ENCODE measurements around the gene ACTN2. TPM values are rescaled to one million over a fixed set of nuclear protein-coding genes. Genes with fewer than 3 reads are reported as not detected.

ACTN2 gene
- total RNA-seq, 4 donors from 2014 or later, result 0.16 to 0.55 TPM; not detected in 2

DNA sequence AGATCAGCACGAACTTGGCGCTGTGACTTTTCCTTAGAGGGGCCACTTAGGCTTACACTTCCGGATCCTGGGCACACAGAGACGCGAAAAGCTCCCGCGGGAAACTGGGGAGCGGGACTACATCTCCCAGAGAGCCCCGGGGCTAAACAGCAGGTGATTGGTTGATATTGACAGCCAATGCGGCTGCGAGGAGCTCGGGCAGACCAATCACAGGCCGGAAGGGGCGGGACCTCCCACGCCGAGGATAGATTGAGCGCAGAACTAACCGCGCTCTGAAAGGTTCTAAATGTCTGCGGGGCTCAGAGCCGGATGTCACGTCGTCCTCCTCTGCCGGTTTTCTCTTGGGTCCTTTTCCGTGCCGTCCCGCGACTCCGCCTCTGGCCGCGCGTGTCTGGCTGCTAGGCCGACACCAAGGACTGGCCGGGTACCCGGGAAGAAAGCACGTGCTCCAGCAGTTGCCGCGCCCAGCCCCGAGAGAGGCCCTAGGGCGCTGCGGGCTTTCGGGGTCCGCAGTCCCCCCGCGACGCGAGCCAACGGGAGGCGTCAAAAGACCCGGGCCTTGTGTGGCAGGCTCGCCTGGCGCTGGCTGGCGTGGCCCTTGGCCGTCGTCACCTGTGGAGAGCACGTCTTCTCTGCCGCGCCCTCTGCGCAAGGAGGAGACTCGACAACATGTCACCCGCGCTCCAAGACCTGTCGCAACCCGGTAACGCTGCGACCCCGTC lies 108.9 kb downstream of the ACTN2 start, which contains the start of gene MTR:
MTR (plus strand) TSS at position 258 of the 722 bp plus-strand sequence; CDS start at position 670, 412 bp downstream.
- peak; percentile 98 for DNase-seq
- Histone ChIP-seq H3K36me3 (no peaks in the 10 kb centered on the region), H3K27me3 (no peaks in the 10 kb centered on the region), H3K4me1 (peaks cover 6 to 24% (median 22%) of the 10 kb centered on the region in 4 donors), H3K9me3 (no peaks in the 10 kb centered on the region), H3K27ac (peak within 1 kb of the TSS; percentile 85 to 94 (median 90)), H3K4me3 (peak within 1 kb of the TSS; percentile 60 to 86 (median 66))
- no peak for TF ChIP-seq CTCF (IDR thresholded peaks at IDR 0.05)
- no peak for TF ChIP-seq EP300 (IDR thresholded peaks at IDR 0.05; ENCODE audit: low read depth)
- TF ChIP-seq POLR2A (IDR thresholded peaks at IDR 0.05), result peak; percentile 89
- TF ChIP-seq POLR2AphosphoS5 (IDR thresholded peaks at IDR 0.05), result peak; percentile 94 to 95 (median 95)
- 1% methylated on average over 62 of the region's 67 CpGs; no CpG with 5 or more reads in 1 of the 2 donors for WGBS, 2 donors (ENCODE audit: low coverage in 1 of 2)
- in situ Hi-C loops (cut with MboI; ENCODE audit: low pct_ligation_motif_present in 1 of 4, low pct_unique_long_range_greater_than_20kb in 1 of 4, low sequenced_read_pairs in 3 of 4) (loop anchor here in 1 of 4 donors (10.0 kb wide), 1 partner anchor 190 kb away; the partner anchor contains the start of gene HEATR1), intact Hi-C loops (cut with DNase I; ENCODE audit: low total_unique reads) (no loop called here)

DNA sequence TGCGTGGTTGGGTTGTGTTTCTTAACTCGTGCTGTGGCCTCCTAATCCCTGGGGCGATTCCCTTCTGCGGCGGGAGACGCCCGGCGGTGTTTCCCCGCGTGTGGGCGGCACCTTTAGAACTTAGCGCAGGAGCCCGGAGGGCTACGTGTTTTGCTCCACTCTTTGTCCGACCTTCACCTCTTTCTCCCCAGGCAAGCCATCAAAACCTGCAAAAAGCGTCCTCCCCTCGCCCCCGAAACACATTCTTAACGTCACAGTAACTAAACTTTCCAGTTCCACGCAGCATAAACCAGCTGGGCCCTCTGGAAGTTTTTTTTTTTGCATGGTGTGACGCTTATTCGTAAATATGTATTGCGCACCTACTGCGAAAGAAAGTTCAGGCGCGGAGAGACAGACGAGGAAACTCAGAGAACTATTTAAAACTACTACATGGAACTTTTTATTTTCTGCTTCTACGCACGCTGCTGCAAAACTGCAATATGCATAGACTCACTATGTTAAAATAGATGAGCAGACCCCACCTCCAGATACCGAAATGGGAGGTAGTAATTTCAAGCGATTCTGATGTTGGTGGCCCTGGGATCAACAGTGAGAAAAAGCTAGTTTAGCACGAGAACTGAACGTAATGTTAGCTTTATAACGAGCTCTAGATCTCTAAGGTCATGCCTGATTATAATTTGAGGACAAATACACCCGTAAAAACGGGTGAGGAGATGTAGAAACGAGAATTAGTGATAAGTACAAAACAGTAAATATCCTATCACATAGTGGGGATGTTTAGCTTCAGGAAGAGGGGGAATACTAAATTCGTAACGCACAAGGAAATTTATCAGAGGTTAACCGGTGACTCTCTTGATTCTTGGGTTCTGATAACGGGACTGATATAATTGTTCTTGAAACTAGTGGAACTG lies 109.7 kb downstream of the ACTN2 start:
- Histone ChIP-seq H3K27me3 (no peaks in the 10 kb centered on the region), H3K36me3 (no peaks in the 10 kb centered on the region), H3K27ac (peak overlapping the region; percentile 85 to 94 (median 90)), H3K4me1 (peaks cover 6 to 28% (median 22%) of the 10 kb centered on the region in 4 donors), H3K9me3 (no peaks in the 10 kb centered on the region), H3K4me3 (peak overlapping the region; percentile 60 to 86 (median 66))
- intact Hi-C loops (cut with DNase I; ENCODE audit: low total_unique reads), result no loop called here
- TF ChIP-seq EP300 (IDR thresholded peaks at IDR 0.05; ENCODE audit: low read depth) (no peak), CTCF (IDR thresholded peaks at IDR 0.05) (no peak), POLR2A (IDR thresholded peaks at IDR 0.05) (no peak), POLR2AphosphoS5 (IDR thresholded peaks at IDR 0.05) (no peak)
- DNase-seq, result no peak
- WGBS, 2 donors (ENCODE audit: low coverage in 1 of 2), result 1 to 2% methylated on average over 9 to 41 of the region's 41 CpGs
- in situ Hi-C loops (cut with MboI; ENCODE audit: low pct_ligation_motif_present in 1 of 4, low pct_unique_long_range_greater_than_20kb in 1 of 4, low sequenced_read_pairs in 3 of 4), result loop anchor here in 1 of 4 donors (10.0 kb wide), 1 partner anchor 191 kb away; the partner anchor contains the start of gene HEATR1

- in situ Hi-C loops (cut with MboI; ENCODE audit: low pct_ligation_motif_present in 1 of 4, low pct_unique_long_range_greater_than_20kb in 1 of 4, low sequenced_read_pairs in 3 of 4) (loop anchor here in 1 of 4 donors (10.0 kb wide), 1 partner anchor 194 kb away; the partner anchor contains the start of gene HEATR1), intact Hi-C loops (cut with DNase I; ENCODE audit: low total_unique reads) (no loop called here)
- no peaks in the 10 kb centered on the region for H3K27me3 ChIP-seq
- no peak overlapping the region for H3K4me3 ChIP-seq
- no peak for TF ChIP-seq POLR2AphosphoS5 (IDR thresholded peaks at IDR 0.05)
- no peak for TF ChIP-seq POLR2A (IDR thresholded peaks at IDR 0.05)
- no peak for TF ChIP-seq EP300 (IDR thresholded peaks at IDR 0.05; ENCODE audit: low read depth)
- TF ChIP-seq CTCF (IDR thresholded peaks at IDR 0.05), result no peak
- H3K4me1 ChIP-seq, result peaks cover 6 to 31% (median 22%) of the 10 kb centered on the region in 4 donors
- no peak for DNase-seq
- H3K9me3 ChIP-seq, result no peaks in the 10 kb centered on the region
- no peaks in the 10 kb centered on the region for H3K36me3 ChIP-seq
- no peak overlapping the region for H3K27ac ChIP-seq
- 98 to 99% methylated on average over 5 of the region's 5 CpGs for WGBS, 2 donors (ENCODE audit: low coverage in 1 of 2)
These were observed 112.7 kb downstream of the ACTN2 start for GRCh38 chr1:236799001-236799400.
